ENCODE measurements around the gene RNASEH2C. TPM values are rescaled to one million over a fixed set of nuclear protein-coding genes. Genes with fewer than 3 reads are reported as not detected.
"Not testable (repeated sequence)": the region's sequence is repeated elsewhere in the genome, so short reads cannot be mapped to it uniquely, and the experiment has no call there.

RNASEH2C gene
- total RNA-seq, 1 experiment from 2014 or later, result 57.7 TPM

DNA sequence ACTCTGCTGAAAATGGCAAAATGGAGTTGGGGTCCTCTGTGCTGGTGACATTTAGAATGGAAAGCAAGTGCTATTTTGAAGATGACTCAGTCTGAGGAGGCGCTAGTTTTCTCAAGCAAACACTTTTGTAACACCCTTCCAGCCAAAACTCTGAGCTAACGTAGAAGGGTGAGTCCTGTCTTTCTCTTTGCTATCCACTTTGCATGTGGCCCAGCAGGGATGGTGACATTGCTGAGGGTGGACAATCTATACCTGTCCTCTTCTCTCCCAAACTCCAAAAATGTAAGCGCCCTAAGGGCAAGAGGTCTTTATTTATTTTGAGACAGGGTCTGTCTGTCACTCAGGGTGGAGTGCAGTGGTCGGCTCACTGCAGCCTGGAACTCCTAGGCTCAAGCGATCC, 12.1 kb downstream of the RNASEH2C start:
- H3K4me3 Mint-ChIP-seq, result no peak overlapping the region
- no CpG with 5 or more reads among the region's 5 CpGs for WGBS (ENCODE audit: extremely low coverage, insufficient read length, low lambda C conversion rate)
- no peak overlapping the region for H3K27ac Mint-ChIP-seq

DNA sequence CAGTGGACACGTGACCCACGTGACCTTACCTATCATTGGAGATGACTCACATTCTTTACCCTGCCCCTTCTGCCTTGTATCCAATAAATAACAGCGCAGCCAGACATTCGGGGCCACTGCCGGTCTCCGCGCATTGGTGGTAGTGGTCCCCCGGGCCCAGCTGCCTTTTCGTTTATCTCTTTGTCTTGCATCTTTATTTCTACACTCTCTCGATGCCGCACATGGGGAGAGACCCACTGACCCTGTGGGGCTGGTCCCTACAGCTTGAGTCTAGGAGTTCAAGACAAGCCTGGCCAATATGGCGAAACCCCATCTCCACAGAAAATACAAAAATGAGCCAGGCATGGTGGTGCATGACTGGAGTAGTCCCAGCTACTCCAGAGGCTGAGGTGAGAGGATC, 13.6 kb downstream of the RNASEH2C start:
- H3K9me3 ChIP-seq (ENCODE audit: control insufficient read depth, low read depth, low read length); H3K4me2 ChIP-seq (ENCODE audit: insufficient read depth, insufficient read length, low read length); H2BK5ac ChIP-seq (ENCODE audit: insufficient read length, low read length); H3T11ph ChIP-seq (ENCODE audit: low read length); H3K23ac ChIP-seq (ENCODE audit: insufficient read length, low read depth, low read length); H3K23me2 ChIP-seq (ENCODE audit: insufficient read length, low read depth, low read length, poor library complexity, severe bottlenecking); DNase-seq; H3K27ac ChIP-seq (ENCODE audit: insufficient read length, low read depth, low read length); H3K36me3 Mint-ChIP-seq (ENCODE audit: insufficient read depth in 1 of 3, low read depth in 3 of 3); H3K4me3 Mint-ChIP-seq; H3K79me2 ChIP-seq (ENCODE audit: insufficient read depth, low read length); H3K18ac ChIP-seq (ENCODE audit: insufficient read length, low read depth, low read length); H3K4me1 Mint-ChIP-seq; H4K8ac ChIP-seq (replicated peaks; ENCODE audit: insufficient read length, low read depth, low read length); H2BK120ac ChIP-seq (ENCODE audit: low read depth, low read length, poor library complexity, severe bottlenecking); H4K5ac ChIP-seq (ENCODE audit: insufficient read length, low read depth, low read length); H3K9ac ChIP-seq (ENCODE audit: extremely low read depth, insufficient read length, low read length); H3K4ac ChIP-seq (ENCODE audit: low read depth, low read length); H3K79me1 ChIP-seq (ENCODE audit: insufficient read depth, low read depth, low read length, poor library complexity, severe bottlenecking); H4K20me1 ChIP-seq (ENCODE audit: control insufficient read depth, insufficient read depth, insufficient read length); H4K91ac ChIP-seq (ENCODE audit: insufficient read length, low read depth, low read length); H2AFZ ChIP-seq (ENCODE audit: low read length); H3K56ac ChIP-seq (ENCODE audit: insufficient read length, low read depth, low read length); H3K27me3 ChIP-seq (ENCODE audit: insufficient read depth, low read length); H2BK12ac ChIP-seq (ENCODE audit: insufficient read length, low read depth, low read length); H3K27ac Mint-ChIP-seq; H2AK5ac ChIP-seq (ENCODE audit: insufficient read length, low read length); H2BK20ac ChIP-seq (ENCODE audit: low read depth, low read length, poor library complexity, severe bottlenecking); H3K4me1 ChIP-seq (ENCODE audit: insufficient read depth, low read length); H3K14ac ChIP-seq (ENCODE audit: insufficient read depth, low read length); H2BK15ac ChIP-seq (ENCODE audit: low read depth, low read length): not testable (repeated sequence)
- no CpG with 5 or more reads among the region's 12 CpGs for WGBS (ENCODE audit: extremely low coverage, insufficient read length, low lambda C conversion rate)
- Mint-ChIP-seq H3K9me3 (peaks cover 8 to 10% of the 10 kb centered on the region in 2 experiments; a peak in 4 of 5 replicates), H3K27me3 (ENCODE audit: low read depth) (peaks cover 13% of the 10 kb centered on the region)

More for the DNA sequence above, 12.1 kb downstream of the RNASEH2C start:
- Histone ChIP-seq H4K91ac (ENCODE audit: insufficient read length, low read depth, low read length) (no peak overlapping the region), H3K14ac (ENCODE audit: insufficient read depth, low read length) (no peak overlapping the region), H4K8ac (replicated peaks; ENCODE audit: insufficient read length, low read depth, low read length) (no peak overlapping the region), H3K4me2 (ENCODE audit: insufficient read depth, insufficient read length, low read length) (no peak overlapping the region), H2BK120ac (ENCODE audit: low read depth, low read length, poor library complexity, severe bottlenecking) (no peak overlapping the region), H2AK5ac (ENCODE audit: insufficient read length, low read length) (no peak overlapping the region), H2BK15ac (ENCODE audit: low read depth, low read length) (no peak overlapping the region), H2AFZ (ENCODE audit: low read length) (no peak overlapping the region), H2BK5ac (ENCODE audit: insufficient read length, low read length) (no peak overlapping the region), H3K56ac (ENCODE audit: insufficient read length, low read depth, low read length) (no peak overlapping the region), H4K20me1 (ENCODE audit: control insufficient read depth, insufficient read depth, insufficient read length) (no peaks in the 10 kb centered on the region), H3K4me1 (ENCODE audit: insufficient read depth, low read length) (peaks cover 2% of the 10 kb centered on the region; the same call in 1 of the 2 replicates), H3K9me3 (ENCODE audit: control insufficient read depth, low read depth, low read length) (no peaks in the 10 kb centered on the region), H3K4ac (ENCODE audit: low read depth, low read length) (no peak overlapping the region), H3K23ac (ENCODE audit: insufficient read length, low read depth, low read length) (no peak overlapping the region), H3K79me1 (ENCODE audit: insufficient read depth, low read depth, low read length, poor library complexity, severe bottlenecking) (no peaks in the 10 kb centered on the region), H3K27ac (ENCODE audit: insufficient read length, low read depth, low read length) (no peak overlapping the region), H3K9ac (ENCODE audit: extremely low read depth, insufficient read length, low read length) (no peak overlapping the region), H3T11ph (ENCODE audit: low read length) (no peak overlapping the region), H3K18ac (ENCODE audit: insufficient read length, low read depth, low read length) (no peak overlapping the region), H2BK20ac (ENCODE audit: low read depth, low read length, poor library complexity, severe bottlenecking) (no peak overlapping the region), H3K27me3 (ENCODE audit: insufficient read depth, low read length) (no peaks in the 10 kb centered on the region), H4K5ac (ENCODE audit: insufficient read length, low read depth, low read length) (no peak overlapping the region), H3K23me2 (ENCODE audit: insufficient read length, low read depth, low read length, poor library complexity, severe bottlenecking) (no peaks in the 10 kb centered on the region), H2BK12ac (ENCODE audit: insufficient read length, low read depth, low read length) (no peak overlapping the region), H3K79me2 (ENCODE audit: insufficient read depth, low read length) (no peaks in the 10 kb centered on the region)
- DNase-seq, result no peak
- peaks cover 13% of the 10 kb centered on the region for H3K27me3 Mint-ChIP-seq (ENCODE audit: low read depth)
- TF ChIP-seq, protein P1, sequence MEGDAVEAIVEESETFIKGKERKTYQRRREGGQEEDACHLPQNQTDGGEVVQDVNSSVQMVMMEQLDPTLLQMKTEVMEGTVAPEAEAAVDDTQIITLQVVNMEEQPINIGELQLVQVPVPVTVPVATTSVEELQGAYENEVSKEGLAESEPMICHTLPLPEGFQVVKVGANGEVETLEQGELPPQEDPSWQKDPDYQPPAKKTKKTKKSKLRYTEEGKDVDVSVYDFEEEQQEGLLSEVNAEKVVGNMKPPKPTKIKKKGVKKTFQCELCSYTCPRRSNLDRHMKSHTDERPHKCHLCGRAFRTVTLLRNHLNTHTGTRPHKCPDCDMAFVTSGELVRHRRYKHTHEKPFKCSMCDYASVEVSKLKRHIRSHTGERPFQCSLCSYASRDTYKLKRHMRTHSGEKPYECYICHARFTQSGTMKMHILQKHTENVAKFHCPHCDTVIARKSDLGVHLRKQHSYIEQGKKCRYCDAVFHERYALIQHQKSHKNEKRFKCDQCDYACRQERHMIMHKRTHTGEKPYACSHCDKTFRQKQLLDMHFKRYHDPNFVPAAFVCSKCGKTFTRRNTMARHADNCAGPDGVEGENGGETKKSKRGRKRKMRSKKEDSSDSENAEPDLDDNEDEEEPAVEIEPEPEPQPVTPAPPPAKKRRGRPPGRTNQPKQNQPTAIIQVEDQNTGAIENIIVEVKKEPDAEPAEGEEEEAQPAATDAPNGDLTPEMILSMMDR (conservative IDR thresholded peaks at IDR 0.05), result no peak
- H3K4me1 Mint-ChIP-seq, result peaks cover 6 to 7% of the 10 kb centered on the region in 2 experiments
- peaks cover 4 to 10% (median 8%) of the 10 kb centered on the region in 3 experiments; a peak in 6 of 7 replicates for H3K36me3 Mint-ChIP-seq (ENCODE audit: insufficient read depth in 1 of 3, low read depth in 3 of 3)
- peaks cover 8 to 10% of the 10 kb centered on the region in 2 experiments; a peak in 4 of 5 replicates for H3K9me3 Mint-ChIP-seq
